Gastroesophageal sphincter (tissue), 4 donors: ENCODE results near the gene ANKRD55. TPM values are rescaled to one million over a fixed set of nuclear protein-coding genes. Genes with fewer than 3 reads are reported as not detected.

Experiments
- ATAC-seq: fragments of 150-250 bp; one replicate; pipeline ENCODE4 v1.9.1; 2016; ENCODE audit warnings: mild to moderate bottlenecking, moderate library complexity
- H3K27ac ChIP-seq, 4 donors: fragments of 200-600 bp; sonication (generic) in 3 of 4; 1 replicate in 3 of 4; 2 replicates in 1 of 4; pipeline ENCODE4 v1.5.1; 2016 to 2019
- H3K27me3 ChIP-seq: fragments of 200-600 bp; sonication (generic); one replicate; pipeline ENCODE4 v1.5.1; 2019
- H3K36me3 ChIP-seq, 2 donors: fragments of 200-600 bp; sonication (generic); one replicate each; pipeline ENCODE4 v1.5.1; 2019; ENCODE audit warnings: control low read depth in 1 of 2
- H3K4me1 ChIP-seq, 3 donors: fragments of 200-600 bp; sonication (generic); 1 replicate in 2 of 3; 2 replicates in 1 of 3; pipeline ENCODE4 v1.5.1; 2016 to 2019; ENCODE audit warnings: control low read depth in 2 of 3
- H3K4me3 ChIP-seq, 2 donors: fragments of 200-600 bp; sonication (generic); one replicate each; pipeline ENCODE4 v1.5.1; 2019; ENCODE audit warnings: mild to moderate bottlenecking in 1 of 2, moderate library complexity in 1 of 2
- H3K9me3 ChIP-seq, 3 donors: fragments of 200-600 bp; sonication (generic); one replicate each; pipeline ENCODE4 v1.5.1; 2017 to 2019; ENCODE audit warnings: control low read depth in 2 of 3
- EP300 ChIP-seq: sonication (generic); formaldehyde crosslinking; IDR thresholded peaks from one replicate; pipeline ENCODE4 v1.6.1; 2017; ENCODE audit warnings: antibody characterized with exemption, mild to moderate bottlenecking
- POLR2A ChIP-seq, 2 donors: fragments of 450-650 bp; IDR thresholded peaks; one replicate each; pipeline ENCODE4 v1.6.1; 2017; ENCODE audit warnings: antibody characterized with exemption in 2 of 2, mild to moderate bottlenecking in 2 of 2, moderate library complexity in 1 of 2
- POLR2AphosphoS5 ChIP-seq: sonication (generic); formaldehyde crosslinking; IDR thresholded peaks from one replicate; pipeline ENCODE4 v1.6.1; 2017; ENCODE audit warnings: antibody characterized with exemption
- WGBS, 2 donors: methylation state at CpG; one replicate each; pipeline ENCODE4 v1.1.5; 2018; ENCODE audit warnings: low coverage in 1 of 2; 5-methylcytosine and 5-hydroxymethylcytosine counted together
- total RNA-seq, 4 donors: library from RNA; depleted of rRNA; stranded (reverse); fragments of >200 nt; gene quantifications; one replicate each; pipeline ENCODE4 v1.1.0, GENCODE V29; 2016
- TF ChIP-seq, protein P1 (sequence below), 4 experiments: fragments of 200-600 bp in 2 of 4; fragments of 450-650 bp in 2 of 4; sonication (generic) in 1 of 4; IDR thresholded peaks; one replicate each; pipeline ENCODE4 v1.5.1; 2017 to 2019; ENCODE audit warnings: antibody characterized with exemption in 4 of 4, mild to moderate bottlenecking in 2 of 4, moderate library complexity in 2 of 4

Gene ANKRD55
- total RNA-seq, 4 donors from 2014 or later = 0.27 TPM; not detected in 3

DNA sequence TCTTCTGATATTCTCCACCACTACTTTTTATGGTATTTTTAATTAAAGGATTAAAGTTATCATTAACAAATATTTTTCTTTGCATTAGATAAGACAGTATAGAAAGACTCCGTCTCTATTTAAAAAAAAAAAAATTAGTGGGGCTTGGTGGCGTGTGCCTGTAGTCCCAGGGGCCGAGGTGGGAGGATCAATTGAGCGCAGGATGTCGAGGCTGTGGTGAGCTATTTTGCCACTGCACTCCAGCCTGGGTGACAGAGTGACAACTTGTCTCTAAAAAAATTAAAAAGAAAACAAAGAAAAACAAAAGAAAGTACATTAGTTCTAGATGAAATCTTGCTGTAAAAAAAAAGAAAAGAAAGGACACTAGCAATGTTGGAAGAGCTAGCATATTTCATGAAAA, 141.0 kb downstream of the ANKRD55 start:
- no peak for ATAC-seq

DNA sequence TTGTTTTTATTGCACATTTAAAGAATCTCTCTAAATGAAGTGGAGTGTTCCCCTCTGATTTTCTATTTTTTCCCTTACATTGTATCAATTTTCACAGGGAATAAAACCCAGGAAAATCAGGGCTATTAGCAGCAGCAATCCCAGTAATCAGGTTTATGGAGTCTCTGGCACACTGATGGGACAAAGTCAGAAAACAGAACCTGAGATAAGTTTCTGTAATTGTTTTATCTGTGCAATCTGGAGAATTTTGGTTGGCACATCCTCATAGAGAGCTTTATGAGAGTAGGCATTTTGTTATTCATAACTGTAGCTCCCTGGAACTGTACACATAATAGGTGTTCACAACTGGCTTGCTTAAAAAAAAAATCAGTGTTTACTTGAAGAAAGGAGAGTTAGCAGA, 141.5 kb downstream of the ANKRD55 start:
- Histone ChIP-seq H3K27me3 (no peaks in the 10 kb centered on the region), H3K4me3 (no peak overlapping the region), H3K9me3 (no peaks in the 10 kb centered on the region), H3K36me3 (no peaks in the 10 kb centered on the region), H3K27ac (no peak overlapping the region), H3K4me1 (peaks cover 0 to 22% (median 9%) of the 10 kb centered on the region in 3 donors)
- ATAC-seq = no peak
- no peak for TF ChIP-seq EP300
- no peak for TF ChIP-seq POLR2A (IDR thresholded peaks at IDR 0.05)
- no peak for TF ChIP-seq POLR2AphosphoS5
- TF ChIP-seq, protein P1, sequence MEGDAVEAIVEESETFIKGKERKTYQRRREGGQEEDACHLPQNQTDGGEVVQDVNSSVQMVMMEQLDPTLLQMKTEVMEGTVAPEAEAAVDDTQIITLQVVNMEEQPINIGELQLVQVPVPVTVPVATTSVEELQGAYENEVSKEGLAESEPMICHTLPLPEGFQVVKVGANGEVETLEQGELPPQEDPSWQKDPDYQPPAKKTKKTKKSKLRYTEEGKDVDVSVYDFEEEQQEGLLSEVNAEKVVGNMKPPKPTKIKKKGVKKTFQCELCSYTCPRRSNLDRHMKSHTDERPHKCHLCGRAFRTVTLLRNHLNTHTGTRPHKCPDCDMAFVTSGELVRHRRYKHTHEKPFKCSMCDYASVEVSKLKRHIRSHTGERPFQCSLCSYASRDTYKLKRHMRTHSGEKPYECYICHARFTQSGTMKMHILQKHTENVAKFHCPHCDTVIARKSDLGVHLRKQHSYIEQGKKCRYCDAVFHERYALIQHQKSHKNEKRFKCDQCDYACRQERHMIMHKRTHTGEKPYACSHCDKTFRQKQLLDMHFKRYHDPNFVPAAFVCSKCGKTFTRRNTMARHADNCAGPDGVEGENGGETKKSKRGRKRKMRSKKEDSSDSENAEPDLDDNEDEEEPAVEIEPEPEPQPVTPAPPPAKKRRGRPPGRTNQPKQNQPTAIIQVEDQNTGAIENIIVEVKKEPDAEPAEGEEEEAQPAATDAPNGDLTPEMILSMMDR (IDR thresholded peaks at IDR 0.05) = no peak

More for the DNA sequence above, 141.0 kb downstream of the ANKRD55 start:
- no peak overlapping the region for H3K27ac ChIP-seq
- WGBS, 2 donors = 88 to 96% methylated on average over 4 to 5 of the region's 5 CpGs
- peaks cover 0 to 22% (median 9%) of the 10 kb centered on the region in 3 donors for H3K4me1 ChIP-seq
- no peaks in the 10 kb centered on the region for H3K36me3 ChIP-seq
- H3K4me3 ChIP-seq = no peak overlapping the region
- H3K9me3 ChIP-seq = no peaks in the 10 kb centered on the region
- TF ChIP-seq POLR2AphosphoS5 (no peak), POLR2A (IDR thresholded peaks at IDR 0.05) (no peak), EP300 (no peak)
- TF ChIP-seq, protein P1 (IDR thresholded peaks at IDR 0.05) = no peak
- no peaks in the 10 kb centered on the region for H3K27me3 ChIP-seq

DNA sequence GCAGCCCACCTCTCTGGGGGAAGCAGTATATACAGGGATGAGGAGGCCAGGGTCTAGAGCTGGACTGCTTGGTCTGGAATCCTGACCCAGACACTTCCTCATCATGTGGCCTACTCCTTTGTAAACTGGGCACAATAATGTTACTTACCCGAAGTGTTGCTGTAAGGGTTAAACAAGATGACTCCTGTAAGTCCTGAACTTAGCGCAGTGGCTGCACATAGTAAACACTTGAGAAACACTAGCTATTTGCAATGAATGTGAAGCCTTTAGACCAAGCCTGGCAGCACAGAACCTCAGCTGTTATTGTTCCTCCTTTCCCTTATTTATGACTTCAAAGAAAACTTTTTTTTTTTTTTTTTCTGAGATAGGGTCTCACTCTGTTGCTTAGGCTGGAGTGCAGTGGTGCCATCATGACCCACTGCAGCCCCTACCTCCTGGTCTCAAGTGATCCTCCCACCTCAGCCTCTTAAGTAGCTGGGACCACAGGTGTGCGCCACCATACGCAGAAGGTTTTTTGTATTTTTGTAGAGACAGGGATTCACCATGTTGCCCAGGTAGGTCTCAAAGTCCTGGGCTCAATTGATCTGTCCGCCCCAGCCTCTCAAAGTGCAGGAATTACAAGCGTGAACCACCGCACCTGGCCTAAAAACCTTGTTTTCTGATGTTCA, 142.2 kb downstream of the ANKRD55 start:
- H3K4me3 ChIP-seq = no peak overlapping the region
- no peaks in the 10 kb centered on the region for H3K36me3 ChIP-seq
- H3K9me3 ChIP-seq = no peaks in the 10 kb centered on the region
- no peaks in the 10 kb centered on the region for H3K27me3 ChIP-seq
- WGBS, 2 donors = 94 to 96% methylated on average over 4 to 7 of the region's 7 CpGs
- H3K27ac ChIP-seq = no peak overlapping the region
- ATAC-seq = no peak
- TF ChIP-seq POLR2A (IDR thresholded peaks at IDR 0.05) = no peak
- TF ChIP-seq, protein P1 (IDR thresholded peaks at IDR 0.05) = no peak
- TF ChIP-seq POLR2AphosphoS5 = no peak
- TF ChIP-seq EP300 = no peak
- peaks cover 0 to 22% (median 9%) of the 10 kb centered on the region in 3 donors for H3K4me1 ChIP-seq

DNA sequence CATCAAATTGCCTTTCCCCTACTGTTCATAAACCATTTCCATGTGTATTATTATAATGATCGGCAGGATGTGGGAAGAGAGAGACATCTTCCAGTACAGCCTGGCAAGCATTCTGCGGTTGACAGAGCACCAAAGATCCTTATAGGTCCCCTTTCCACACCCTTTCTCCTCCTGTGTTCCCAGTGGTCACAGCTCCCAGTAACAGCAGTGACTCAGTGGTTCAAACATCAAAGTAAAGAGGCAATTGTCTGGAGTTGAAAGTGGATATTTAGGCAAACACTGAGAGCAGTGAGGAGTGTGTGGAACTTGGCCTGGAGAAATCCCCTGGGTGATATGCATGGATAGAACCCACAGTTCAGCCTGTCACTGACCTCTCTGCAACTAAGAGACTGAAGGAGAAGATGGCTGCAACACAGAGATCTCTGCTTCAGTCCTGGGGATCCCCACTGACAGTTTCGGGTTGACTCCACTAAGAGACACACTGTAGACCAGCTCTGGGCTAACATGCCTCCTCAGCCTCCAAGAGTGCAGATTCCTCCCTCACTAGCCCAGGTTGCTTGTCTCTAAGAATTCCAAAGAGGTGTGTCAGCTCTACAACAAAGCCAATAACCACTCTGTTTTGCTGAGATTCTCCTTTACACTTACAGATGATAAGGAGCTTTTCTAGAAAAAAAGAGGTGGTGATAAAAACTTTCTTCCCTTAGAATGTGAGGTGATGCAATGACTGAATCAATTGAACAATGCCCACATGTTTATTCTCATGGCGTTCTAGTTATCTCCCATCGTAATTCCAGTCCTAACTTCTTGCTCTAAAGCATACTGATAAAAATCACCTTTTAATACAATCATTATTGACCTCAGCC, 143.9 kb downstream of the ANKRD55 start:
- ATAC-seq = no peak
- Histone ChIP-seq H3K9me3 (no peaks in the 10 kb centered on the region), H3K36me3 (no peaks in the 10 kb centered on the region), H3K4me1 (peaks cover 0 to 35% (median 9%) of the 10 kb centered on the region in 3 donors), H3K27me3 (no peaks in the 10 kb centered on the region), H3K4me3 (no peak overlapping the region), H3K27ac (no peak overlapping the region)
- 49 to 81% methylated on average over 4 of the region's 5 CpGs for whole genome bisulfite sequencing, 2 donors
- TF ChIP-seq, protein P1 (IDR thresholded peaks at IDR 0.05) = no peak
- TF ChIP-seq POLR2AphosphoS5 (no peak), POLR2A (IDR thresholded peaks at IDR 0.05) (no peak), EP300 (no peak)
